Measurements from ENCODE around the gene RGPD8. TPM values are rescaled to one million over a fixed set of nuclear protein-coding genes. Genes with fewer than 3 reads are reported as not detected.
A peak's percentile ranks its signal among the peaks of the same experiment; 100 is the strongest.
"Not testable (repeated sequence)": the region's sequence is repeated elsewhere in the genome, so short reads cannot be mapped to it uniquely, and the experiment has no call there.

The RGPD8 gene
- 5.1 TPM for polyA plus RNA-seq (2013, experiment 1 of 2)
- polyA plus RNA-seq (2013, experiment 2 of 2), result 5.1 TPM

GRCh38 chr2:112433480-112433879 is at the start of gene RGPD8:
Gene RGPD8 (minus strand): TSS chr2:112433645. CDS start chr2:112433453, 192 bp downstream.
- WGBS, result 2% methylated on average over 7 of the region's 26 CpGs
- not testable (repeated sequence) for H3K27ac ChIP-seq (ENCODE audit: low read depth, low read length); H3K27me3 ChIP-seq (ENCODE audit: insufficient read depth, low read length); H3K9me3 ChIP-seq (ENCODE audit: insufficient read depth, low read depth, low read length); H3K36me3 ChIP-seq (ENCODE audit: insufficient read depth, low read length); H3K4me1 ChIP-seq (ENCODE audit: insufficient read depth, low read length)
- Histone ChIP-seq H3K4me3 (ENCODE audit: low read length) (peak within 1 kb of the TSS; percentile 54), H3K9ac (ENCODE audit: low read depth, low read length) (0 out of 2 replicates have a peak within 1 kb of the TSS, but pooled peaks have one; percentile 36)

GRCh38 chr2:112483042-112483473 is 49.6 kb upstream of the RGPD8 start:
- peaks cover 30% of the 10 kb centered on the region; the same call in 1 of the 2 replicates for H3K36me3 ChIP-seq (ENCODE audit: insufficient read depth, low read length)
- peaks cover 4% of the 10 kb centered on the region; the same call in 1 of the 2 replicates for H3K4me1 ChIP-seq (ENCODE audit: insufficient read depth, low read length)
- H3K27ac ChIP-seq (ENCODE audit: low read depth, low read length), result no peak overlapping the region
- H3K9ac ChIP-seq (ENCODE audit: low read depth, low read length), result peak overlapping the region; percentile 79
- peak overlapping the region; percentile 94 for H3K4me3 ChIP-seq (ENCODE audit: low read length)
- no peaks in the 10 kb centered on the region for H3K9me3 ChIP-seq (ENCODE audit: insufficient read depth, low read depth, low read length)
- H3K27me3 ChIP-seq (ENCODE audit: insufficient read depth, low read length), result peaks cover 5% of the 10 kb centered on the region
- 8% methylated on average over 10 of the region's 10 CpGs for WGBS

GRCh38 chr2:112482309-112483041 is 49.0 kb upstream of the RGPD8 start:
- peaks cover 5% of the 10 kb centered on the region for H3K27me3 ChIP-seq (ENCODE audit: insufficient read depth, low read length)
- no peaks in the 10 kb centered on the region for H3K9me3 ChIP-seq (ENCODE audit: insufficient read depth, low read depth, low read length)
- peak overlapping the region; percentile 41 for H3K27ac ChIP-seq (ENCODE audit: low read depth, low read length)
- peak overlapping the region; percentile 79 for H3K9ac ChIP-seq (ENCODE audit: low read depth, low read length)
- peak overlapping the region; percentile 94 for H3K4me3 ChIP-seq (ENCODE audit: low read length)
- H3K36me3 ChIP-seq (ENCODE audit: insufficient read depth, low read length), result peaks cover 24% of the 10 kb centered on the region; the same call in 1 of the 2 replicates
- WGBS, result under 1% methylated on average over 77 of the region's 77 CpGs
- H3K4me1 ChIP-seq (ENCODE audit: insufficient read depth, low read length), result peaks cover 4% of the 10 kb centered on the region; the same call in 1 of the 2 replicates

- Histone ChIP-seq H3K27me3 (ENCODE audit: insufficient read depth, low read length) (peaks cover 5% of the 10 kb centered on the region), H3K4me3 (ENCODE audit: low read length) (peak within 1 kb of the TSS; percentile 94), H3K9ac (ENCODE audit: low read depth, low read length) (peak within 1 kb of the TSS; percentile 79), H3K36me3 (ENCODE audit: insufficient read depth, low read length) (peaks cover 16% of the 10 kb centered on the region; the same call in 1 of the 2 replicates), H3K4me1 (ENCODE audit: insufficient read depth, low read length) (peaks cover 4% of the 10 kb centered on the region; the same call in 1 of the 2 replicates), H3K27ac (ENCODE audit: low read depth, low read length) (peak within 1 kb of the TSS; percentile 64), H3K9me3 (ENCODE audit: insufficient read depth, low read depth, low read length) (no peaks in the 10 kb centered on the region)
- under 1% methylated on average over 82 of the region's 82 CpGs for WGBS
Observed at GRCh38 chr2:112481528-112482233, 48.2 kb upstream of the RGPD8 start, which contains the start of gene TTL. Gene TTL (plus strand): TSS chr2:112482156. CDS start chr2:112482345, 189 bp downstream.

DNA sequence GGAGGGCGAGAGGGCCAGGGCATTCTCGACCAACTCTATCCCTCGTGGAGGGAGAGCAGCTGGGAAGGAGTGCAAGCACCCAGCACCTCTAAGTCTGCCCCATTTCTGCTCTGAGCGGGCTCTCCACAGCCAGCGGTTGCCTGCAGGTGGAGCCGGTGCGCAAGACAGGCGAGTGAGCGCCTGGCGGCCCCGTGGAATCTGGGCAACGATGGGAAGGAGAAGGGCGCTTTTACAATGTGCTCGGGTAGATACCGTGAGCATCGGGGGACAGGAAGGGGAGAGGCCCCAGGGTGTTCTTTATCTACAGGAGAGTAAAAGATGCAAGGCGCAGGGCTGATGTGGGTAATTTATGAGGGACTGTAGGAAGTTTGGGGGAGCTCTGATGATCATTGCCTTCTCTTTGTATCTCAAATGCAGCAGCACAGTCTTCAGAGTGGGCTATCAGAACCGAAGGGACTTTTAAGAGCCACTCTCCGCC is 47.6 kb upstream of the RGPD8 start:
- Histone ChIP-seq H3K36me3 (ENCODE audit: insufficient read depth, low read length) (peaks cover 10% of the 10 kb centered on the region; the same call in 1 of the 2 replicates), H3K4me3 (ENCODE audit: low read length) (peak overlapping the region; percentile 94), H3K4me1 (ENCODE audit: insufficient read depth, low read length) (peaks cover 4% of the 10 kb centered on the region; the same call in 1 of the 2 replicates), H3K27me3 (ENCODE audit: insufficient read depth, low read length) (peaks cover 5% of the 10 kb centered on the region), H3K9me3 (ENCODE audit: insufficient read depth, low read depth, low read length) (no peaks in the 10 kb centered on the region), H3K9ac (ENCODE audit: low read depth, low read length) (peak overlapping the region; percentile 56), H3K27ac (ENCODE audit: low read depth, low read length) (peak overlapping the region; percentile 64; the same call in 1 of the 2 replicates)
- WGBS, result under 1% methylated on average over 19 of the region's 19 CpGs

DNA sequence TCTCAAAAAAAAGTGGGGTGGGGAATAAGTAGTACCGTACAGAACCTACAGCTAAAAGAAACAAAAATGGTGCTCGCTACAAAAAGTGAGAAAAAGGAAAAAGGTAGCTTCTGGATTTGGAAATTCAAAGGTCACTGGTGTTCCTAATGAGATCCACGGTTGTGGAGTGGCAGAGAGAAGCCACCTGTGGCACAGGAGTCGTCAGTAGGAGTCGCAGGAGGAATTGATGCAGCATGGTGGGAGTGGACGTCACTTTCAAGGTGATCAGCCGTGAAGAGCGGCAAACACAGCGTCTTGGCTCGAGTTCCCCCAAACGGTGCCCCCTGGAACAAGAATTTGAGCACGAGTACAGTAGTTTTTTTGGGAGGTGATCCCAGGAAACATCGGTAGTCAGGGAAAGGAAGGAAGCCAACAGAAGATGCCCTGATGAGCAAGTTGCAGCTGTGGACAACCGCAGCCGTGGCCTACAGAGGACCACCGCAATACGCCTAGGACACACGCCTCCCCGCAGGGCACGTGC is 47.1 kb upstream of the RGPD8 start:
- peaks cover 5% of the 10 kb centered on the region; the same call in 1 of the 2 replicates for H3K36me3 ChIP-seq (ENCODE audit: insufficient read depth, low read length)
- H3K9me3 ChIP-seq (ENCODE audit: insufficient read depth, low read depth, low read length), result no peaks in the 10 kb centered on the region
- 39% methylated on average over 20 of the region's 20 CpGs for WGBS
- peaks cover 5% of the 10 kb centered on the region for H3K27me3 ChIP-seq (ENCODE audit: insufficient read depth, low read length)
- H3K27ac ChIP-seq (ENCODE audit: low read depth, low read length), result no peak overlapping the region
- H3K4me1 ChIP-seq (ENCODE audit: insufficient read depth, low read length), result peaks cover 4% of the 10 kb centered on the region; the same call in 1 of the 2 replicates
- H3K9ac ChIP-seq (ENCODE audit: low read depth, low read length), result no peak overlapping the region
- H3K4me3 ChIP-seq (ENCODE audit: low read length), result peak overlapping the region; percentile 94

DNA sequence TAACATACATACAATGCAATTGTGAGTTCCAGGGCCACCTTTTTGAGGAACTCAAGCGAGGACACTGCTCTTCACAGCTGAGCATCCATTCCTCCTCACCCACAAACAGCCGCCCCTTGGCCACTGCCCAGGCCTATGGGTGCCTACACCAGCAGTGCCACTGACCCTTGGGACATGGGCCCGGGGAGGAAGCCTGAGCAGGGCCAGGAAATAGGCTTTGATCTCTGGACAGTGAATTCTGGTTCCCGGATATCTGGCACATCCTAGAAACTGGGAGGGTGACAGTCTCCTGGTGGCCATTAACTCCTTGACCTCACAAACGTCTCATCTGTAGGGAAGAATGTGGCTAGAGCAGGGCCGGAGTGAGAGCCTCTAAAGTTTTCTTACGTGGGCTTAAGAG is 43.0 kb upstream of the RGPD8 start:
- H3K9ac ChIP-seq (ENCODE audit: low read depth, low read length), result no peak overlapping the region
- no peaks in the 10 kb centered on the region for H3K9me3 ChIP-seq (ENCODE audit: insufficient read depth, low read depth, low read length)
- no peak overlapping the region for H3K4me3 ChIP-seq (ENCODE audit: low read length)
- WGBS, result 92% methylated on average over 7 of the region's 7 CpGs
- H3K36me3 ChIP-seq (ENCODE audit: insufficient read depth, low read length), result no peaks in the 10 kb centered on the region
- H3K27me3 ChIP-seq (ENCODE audit: insufficient read depth, low read length), result peaks cover 5% of the 10 kb centered on the region; the same call in 1 of the 2 replicates
- H3K27ac ChIP-seq (ENCODE audit: low read depth, low read length), result no peak overlapping the region
- H3K4me1 ChIP-seq (ENCODE audit: insufficient read depth, low read length), result no peaks in the 10 kb centered on the region

DNA sequence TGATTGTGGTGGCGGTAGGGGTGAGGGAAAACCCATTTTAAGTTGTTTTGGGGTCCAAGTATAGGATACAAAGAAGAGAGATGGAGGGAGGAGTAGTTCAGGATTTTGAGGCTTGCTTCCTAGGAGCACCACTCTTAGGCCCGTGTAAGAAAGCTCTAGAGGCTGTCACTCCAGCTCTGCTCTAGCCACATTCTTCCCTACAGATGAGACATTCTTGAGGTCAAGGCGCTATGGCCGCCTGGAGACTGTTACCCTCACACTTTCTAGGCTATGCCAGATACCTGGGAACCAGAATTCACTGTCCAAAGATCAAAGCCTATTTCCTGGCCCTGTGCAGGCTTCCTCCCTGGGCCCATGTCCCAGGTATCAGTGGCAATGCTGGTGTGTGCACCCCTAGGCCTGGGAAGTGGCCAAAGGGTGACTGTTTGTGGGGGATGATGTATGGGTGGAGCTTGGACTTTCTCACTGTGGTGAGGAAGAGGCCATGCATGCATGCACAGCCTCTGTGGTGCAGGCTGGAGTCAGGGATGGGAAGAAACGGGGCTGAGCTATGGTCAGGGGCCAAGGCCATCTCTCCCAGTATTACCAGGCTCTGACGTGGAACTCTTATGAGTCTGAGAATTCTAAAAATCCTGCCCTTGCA is 41.5 kb upstream of the RGPD8 start:
- no peak overlapping the region for H3K27ac ChIP-seq (ENCODE audit: low read depth, low read length)
- no peaks in the 10 kb centered on the region for H3K9me3 ChIP-seq (ENCODE audit: insufficient read depth, low read depth, low read length)
- WGBS, result 80% methylated on average over 6 of the region's 6 CpGs

GRCh38 chr2:112472547-112473263 is 39.3 kb upstream of the RGPD8 start:
- Histone ChIP-seq H3K9me3 (ENCODE audit: insufficient read depth, low read depth, low read length) (no peaks in the 10 kb centered on the region), H3K36me3 (ENCODE audit: insufficient read depth, low read length) (no peaks in the 10 kb centered on the region), H3K4me3 (ENCODE audit: low read length) (no peak overlapping the region), H3K27ac (ENCODE audit: low read depth, low read length) (no peak overlapping the region), H3K9ac (ENCODE audit: low read depth, low read length) (no peak overlapping the region), H3K4me1 (ENCODE audit: insufficient read depth, low read length) (no peaks in the 10 kb centered on the region), H3K27me3 (ENCODE audit: insufficient read depth, low read length) (no peaks in the 10 kb centered on the region)
- WGBS, result 90% methylated on average over 5 of the region's 6 CpGs

More for the DNA sequence above, 41.5 kb upstream of the RGPD8 start:
- Histone ChIP-seq H3K9ac (ENCODE audit: low read depth, low read length) (no peak overlapping the region), H3K4me1 (ENCODE audit: insufficient read depth, low read length) (no peaks in the 10 kb centered on the region), H3K36me3 (ENCODE audit: insufficient read depth, low read length) (no peaks in the 10 kb centered on the region), H3K27me3 (ENCODE audit: insufficient read depth, low read length) (no peaks in the 10 kb centered on the region), H3K4me3 (ENCODE audit: low read length) (no peak overlapping the region)

DNA sequence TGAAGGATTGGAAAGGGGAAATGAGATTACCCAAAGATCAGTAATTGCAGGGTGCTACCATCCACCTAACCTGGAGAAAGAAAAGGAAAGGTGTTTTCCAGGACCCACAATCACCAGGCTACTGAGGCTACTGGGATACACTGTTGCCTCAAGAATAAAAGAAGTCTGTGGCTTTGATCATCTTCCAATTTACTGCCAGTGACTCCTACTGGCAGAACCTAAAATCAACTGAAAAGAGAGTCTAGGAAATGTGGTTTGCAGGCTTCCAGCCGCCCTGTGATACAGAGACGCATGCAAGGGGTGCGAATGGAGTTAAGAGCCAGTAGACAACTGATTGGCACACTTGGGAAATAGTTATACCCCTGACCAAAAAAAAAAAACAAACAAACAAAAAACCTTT is 31.9 kb upstream of the RGPD8 start:
- Histone ChIP-seq H3K4me1 (ENCODE audit: insufficient read depth, low read length) (no peaks in the 10 kb centered on the region), H3K4me3 (ENCODE audit: low read length) (no peak overlapping the region), H3K27me3 (ENCODE audit: insufficient read depth, low read length) (no peaks in the 10 kb centered on the region), H3K36me3 (ENCODE audit: insufficient read depth, low read length) (no peaks in the 10 kb centered on the region), H3K9me3 (ENCODE audit: insufficient read depth, low read depth, low read length) (no peaks in the 10 kb centered on the region), H3K9ac (ENCODE audit: low read depth, low read length) (no peak overlapping the region), H3K27ac (ENCODE audit: low read depth, low read length) (no peak overlapping the region)
- 67% methylated on average over 3 of the region's 3 CpGs for WGBS
